ENCODE measurements around the gene MIB2. TPM values are rescaled to one million over a fixed set of nuclear protein-coding genes. Genes with fewer than 3 reads are reported as not detected.

The MIB2 gene
- total and polyA plus RNA-seq, 7 experiments from 2014 or later: 23.4 to 129 (median 60.6) TPM

DNA sequence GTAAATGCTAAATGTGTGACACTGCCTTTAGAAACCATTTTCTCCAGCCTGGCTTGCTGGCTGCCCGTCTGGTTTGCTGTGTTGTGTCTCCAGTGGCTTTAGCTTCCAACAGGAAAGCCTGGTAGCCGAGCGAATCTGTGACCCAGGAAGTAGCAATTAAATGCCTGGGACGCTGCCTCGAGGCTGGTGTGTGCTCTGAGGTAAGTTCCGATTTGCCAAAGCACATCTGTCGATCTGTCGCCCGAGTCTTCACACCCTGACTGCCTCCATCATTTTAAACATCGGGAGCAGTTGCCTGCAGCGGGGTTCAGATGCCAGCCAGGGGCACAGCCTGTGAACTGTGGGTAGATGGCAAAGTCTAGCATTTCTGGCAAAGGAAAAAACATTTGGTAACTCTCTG, 2.2 kb downstream of the MIB2 start:
- Mint-ChIP-seq H3K4me1 (peaks cover 12 to 35% (median 26%) of the 10 kb centered on the region in 7 donors), H3K27ac (peak overlapping the region in 6 of 9 donors; percentile 28 to 86 (median 78)), H3K9me3 (peaks cover 0 to 7% (median 0%) of the 10 kb centered on the region in 11 donors), H3K36me3 (peaks cover 0 to 4% (median 0%) of the 10 kb centered on the region in 5 donors), H3K27me3 (no peaks in the 10 kb centered on the region), H3K4me3 (peak overlapping the region; percentile 68 to 88 (median 82))
- POLR2A ChIA-PET: interaction anchor here (1.2 kb wide), 1 partner anchor 12 kb away, joined by 5 read pairs; no protein-coding TSS in a partner anchor
- no peaks in the 10 kb centered on the region for H3K9me3 ChIP-seq (ENCODE audit: control insufficient read depth in 2 of 3, low read length in 3 of 3)
- H3K4me3 ChIP-seq (ENCODE audit: low read length): no peak overlapping the region
- ATAC-seq: no peak
- H3K27me3 ChIP-seq (ENCODE audit: control insufficient read depth in 2 of 2, insufficient read depth in 2 of 2, low read length in 2 of 2): no peaks in the 10 kb centered on the region
- H3K36me3 ChIP-seq (ENCODE audit: control insufficient read depth in 2 of 3, insufficient read depth in 3 of 3, low read length in 3 of 3): peaks cover 0 to 3% (median 0%) of the 10 kb centered on the region in 3 experiments
- DNase-seq: no peak
- no peak overlapping the region for H3K27ac ChIP-seq (ENCODE audit: low read depth, low read length)
- intact Hi-C loops (cut with micrococcal nuclease): loop anchor here in 1 of 2 donors (10.0 kb wide), 2 partner anchors 213 to 503 kb away; partner anchors contain the start of genes C1orf159 and MRPL20
- CTCF ChIA-PET: no interaction called here
- H3K4me1 ChIP-seq (ENCODE audit: control insufficient read depth in 2 of 2, insufficient read depth in 2 of 2, low read length in 2 of 2): peaks cover 15 to 21% of the 10 kb centered on the region in 2 donors

GRCh38 chr1:1617925-1618324, 2.6 kb downstream of the MIB2 start:
- no peak for DNase-seq
- H3K27ac ChIP-seq (ENCODE audit: low read depth, low read length): no peak overlapping the region
- peaks cover 0 to 3% (median 0%) of the 10 kb centered on the region in 3 experiments for H3K36me3 ChIP-seq (ENCODE audit: control insufficient read depth in 2 of 3, insufficient read depth in 3 of 3, low read length in 3 of 3)
- H3K36me3 Mint-ChIP-seq: peaks cover 0 to 4% (median 0%) of the 10 kb centered on the region in 5 donors
- H3K9me3 Mint-ChIP-seq: peaks cover 0 to 7% (median 0%) of the 10 kb centered on the region in 11 donors
- H3K4me3 ChIP-seq (ENCODE audit: low read length): no peak overlapping the region
- no peaks in the 10 kb centered on the region for H3K27me3 ChIP-seq (ENCODE audit: control insufficient read depth in 2 of 2, insufficient read depth in 2 of 2, low read length in 2 of 2)
- intact Hi-C loops (cut with micrococcal nuclease): loop anchor here in 1 of 2 donors (10.0 kb wide), 2 partner anchors 213 to 503 kb away; partner anchors contain the start of genes C1orf159 and MRPL20
- no peaks in the 10 kb centered on the region for H3K27me3 Mint-ChIP-seq
- peaks cover 12 to 39% (median 26%) of the 10 kb centered on the region in 7 donors for H3K4me1 Mint-ChIP-seq
- peak overlapping the region in 9 of 10 donors; percentile 62 to 88 (median 80) for H3K4me3 Mint-ChIP-seq
- H3K27ac Mint-ChIP-seq: peak overlapping the region in 1 of 9 donors; percentile 76
- no peak for ATAC-seq
- CTCF ChIA-PET: interaction anchor here (1.3 kb wide), 1 partner anchor 12 kb away, joined by 3 read pairs; no protein-coding TSS in a partner anchor
- POLR2A ChIA-PET: interaction anchor here (1.2 kb wide), 1 partner anchor 12 kb away, joined by 5 read pairs; no protein-coding TSS in a partner anchor
- no peaks in the 10 kb centered on the region for H3K9me3 ChIP-seq (ENCODE audit: control insufficient read depth in 2 of 3, low read length in 3 of 3)
- H3K4me1 ChIP-seq (ENCODE audit: control insufficient read depth in 2 of 2, insufficient read depth in 2 of 2, low read length in 2 of 2): peaks cover 15 to 21% of the 10 kb centered on the region in 2 donors

GRCh38 chr1:1618396-1619068, 3.2 kb downstream of the MIB2 start:
- Mint-ChIP-seq H3K36me3 (peaks cover 0 to 3% (median 0%) of the 10 kb centered on the region in 5 donors), H3K27ac (no peak overlapping the region), H3K9me3 (peaks cover 0 to 7% (median 0%) of the 10 kb centered on the region in 11 donors), H3K27me3 (no peaks in the 10 kb centered on the region), H3K4me3 (no peak overlapping the region), H3K4me1 (peaks cover 10 to 38% (median 24%) of the 10 kb centered on the region in 7 donors)
- no peaks in the 10 kb centered on the region for H3K9me3 ChIP-seq (ENCODE audit: control insufficient read depth in 2 of 3, low read length in 3 of 3)
- peaks cover 0 to 3% (median 0%) of the 10 kb centered on the region in 3 experiments for H3K36me3 ChIP-seq (ENCODE audit: control insufficient read depth in 2 of 3, insufficient read depth in 3 of 3, low read length in 3 of 3)
- no peaks in the 10 kb centered on the region for H3K27me3 ChIP-seq (ENCODE audit: control insufficient read depth in 2 of 2, insufficient read depth in 2 of 2, low read length in 2 of 2)
- DNase-seq: no peak
- intact Hi-C loops (cut with micrococcal nuclease): loop anchor here in 1 of 2 donors (10.0 kb wide), 2 partner anchors 214 to 504 kb away; partner anchors contain the start of genes C1orf159 and MRPL20
- H3K4me1 ChIP-seq (ENCODE audit: control insufficient read depth in 2 of 2, insufficient read depth in 2 of 2, low read length in 2 of 2): peaks cover 15 to 21% of the 10 kb centered on the region in 2 donors
- ChIA-PET CTCF (interaction anchor here (1.3 kb wide), 1 partner anchor 12 kb away, joined by 3 read pairs; no protein-coding TSS in a partner anchor), POLR2A (interaction anchor here (0.9 to 2.2 kb wide), 2 partner anchors 11 to 12 kb away, joined by 4 to 12 read pairs; no protein-coding TSS in a partner anchor)
- no peak overlapping the region for H3K4me3 ChIP-seq (ENCODE audit: low read length)
- ATAC-seq: no peak
- no peak overlapping the region for H3K27ac ChIP-seq (ENCODE audit: low read depth, low read length)

- Mint-ChIP-seq H3K27ac (no peak overlapping the region), H3K27me3 (no peaks in the 10 kb centered on the region), H3K36me3 (no peaks in the 10 kb centered on the region), H3K9me3 (peaks cover 0 to 3% (median 0%) of the 10 kb centered on the region in 11 donors), H3K4me1 (peaks cover 0 to 24% (median 11%) of the 10 kb centered on the region in 7 donors), H3K4me3 (no peak overlapping the region)
- ChIA-PET POLR2A (interaction anchor here (2.2 kb wide), 1 partner anchor 9 kb away, joined by 12 read pairs; no protein-coding TSS in a partner anchor), CTCF (no interaction called here)
- Histone ChIP-seq H3K4me3 (ENCODE audit: low read length) (no peak overlapping the region), H3K27me3 (ENCODE audit: control insufficient read depth in 2 of 2, insufficient read depth in 2 of 2, low read length in 2 of 2) (no peaks in the 10 kb centered on the region), H3K36me3 (ENCODE audit: control insufficient read depth in 2 of 3, insufficient read depth in 3 of 3, low read length in 3 of 3) (peaks cover 0 to 3% (median 0%) of the 10 kb centered on the region in 3 experiments), H3K9me3 (ENCODE audit: control insufficient read depth in 2 of 3, low read length in 3 of 3) (no peaks in the 10 kb centered on the region), H3K27ac (ENCODE audit: low read depth, low read length) (no peak overlapping the region), H3K4me1 (ENCODE audit: control insufficient read depth in 2 of 2, insufficient read depth in 2 of 2, low read length in 2 of 2) (peaks cover 8 to 9% of the 10 kb centered on the region in 2 donors)
- ATAC-seq (no peak), DNase-seq (no peak)
- intact Hi-C loops (cut with micrococcal nuclease): loop anchor here in 1 of 2 donors (10.0 kb wide), 2 partner anchors 215 to 505 kb away; partner anchors contain the start of genes C1orf159 and MRPL20
Observed at GRCh38 chr1:1619917-1620361, 4.6 kb downstream of the MIB2 start.

DNA sequence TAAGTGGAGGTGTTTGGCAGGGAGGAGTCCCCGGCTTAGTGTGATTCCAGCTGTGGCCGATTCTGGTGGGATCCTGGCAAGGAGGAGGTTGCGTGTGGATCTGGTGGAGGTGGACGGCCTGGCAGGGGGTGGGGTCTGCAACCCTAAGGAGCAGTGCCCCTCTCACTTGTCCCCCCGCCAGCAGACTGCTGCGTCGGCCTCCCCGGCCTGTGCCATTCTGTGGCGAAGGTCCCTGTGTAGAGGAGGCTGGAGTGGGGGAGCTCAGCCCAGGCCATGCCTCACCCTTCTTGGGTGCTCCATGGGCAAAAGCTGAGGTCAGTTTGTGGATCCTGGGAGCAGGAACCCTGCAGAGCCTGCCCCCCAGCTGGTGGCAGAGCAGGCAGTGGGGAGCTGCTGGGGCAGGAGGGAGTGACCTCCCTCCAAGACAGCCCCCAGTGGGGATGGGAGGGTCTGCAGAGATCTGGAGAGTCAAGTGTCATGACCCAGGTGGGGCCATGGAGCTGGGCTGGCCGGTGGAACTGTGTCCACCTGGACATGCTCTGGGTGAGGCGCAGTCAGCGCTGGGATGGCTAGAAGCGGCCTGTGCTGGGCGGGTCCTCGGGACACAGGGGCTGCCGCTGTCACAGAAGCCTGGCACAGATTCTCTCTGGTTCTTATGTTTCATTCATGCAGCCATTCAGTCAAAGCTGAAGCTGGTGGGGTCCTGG, 5.3 kb downstream of the MIB2 start:
- Mint-ChIP-seq H3K36me3 (no peaks in the 10 kb centered on the region), H3K27ac (no peak overlapping the region), H3K27me3 (no peaks in the 10 kb centered on the region), H3K4me1 (peaks cover 0 to 26% (median 12%) of the 10 kb centered on the region in 7 donors), H3K9me3 (peaks cover 0 to 2% (median 0%) of the 10 kb centered on the region in 11 donors), H3K4me3 (no peak overlapping the region)
- intact Hi-C loops (cut with micrococcal nuclease): no loop called here
- no peak for ATAC-seq
- no peak for DNase-seq
- H3K27me3 ChIP-seq (ENCODE audit: control insufficient read depth in 2 of 2, insufficient read depth in 2 of 2, low read length in 2 of 2): no peaks in the 10 kb centered on the region
- POLR2A ChIA-PET: interaction anchor here (1.0 to 2.2 kb wide), 2 partner anchors 9 kb away, joined by 3 to 12 read pairs; no protein-coding TSS in a partner anchor
- no peak overlapping the region for H3K27ac ChIP-seq (ENCODE audit: low read depth, low read length)
- CTCF ChIA-PET: no interaction called here
- H3K9me3 ChIP-seq (ENCODE audit: control insufficient read depth in 2 of 3, low read length in 3 of 3): no peaks in the 10 kb centered on the region
- H3K4me3 ChIP-seq (ENCODE audit: low read length): no peak overlapping the region
- H3K4me1 ChIP-seq (ENCODE audit: control insufficient read depth in 2 of 2, insufficient read depth in 2 of 2, low read length in 2 of 2): peaks cover 8 to 9% of the 10 kb centered on the region in 2 donors
- H3K36me3 ChIP-seq (ENCODE audit: control insufficient read depth in 2 of 3, insufficient read depth in 3 of 3, low read length in 3 of 3): peaks cover 0 to under 1% (median 0%) of the 10 kb centered on the region in 3 experiments
